Neural cell (in vitro differentiated cells): ENCODE results near the gene P2RX1. TPM values are rescaled to one million over a fixed set of nuclear protein-coding genes. Genes with fewer than 3 reads are reported as not detected.

Experiments
- H2AFZ ChIP-seq: fragments of 200-600, 300-800 bp; sonication (generic), shearing (Covaris generic); 2 replicates; pipeline ENCODE4 v1.6.0; 2014; ENCODE audit warnings: low read depth, mild to moderate bottlenecking, antibody characterized with exemption, low read length, moderate library complexity
- H3F3A ChIP-seq: fragments of 200-600 bp; shearing (Covaris generic); 2 replicates; pipeline ENCODE4 v1.6.1; 2016; ENCODE audit warnings: mild to moderate bottlenecking, moderate library complexity, mixed read lengths, antibody characterized with exemption, low read length; ENCODE audit not compliant: insufficient read depth, poor library complexity, severe bottlenecking
- H3K27ac ChIP-seq: fragments of 200-600, 300-800 bp; sonication (generic), shearing (Covaris generic); 2 replicates; pipeline ENCODE4 v1.5.1; 2014; ENCODE audit warnings: mild to moderate bottlenecking, low read length, moderate library complexity
- H3K27me3 ChIP-seq: fragments of 300-800, 200-600 bp; sonication (generic), shearing (Covaris generic); 2 replicates; pipeline ENCODE4 v1.6.0; 2014; ENCODE audit warnings: mild to moderate bottlenecking, low read depth, low read length, moderate library complexity; ENCODE audit not compliant: insufficient read depth
- H3K36me3 ChIP-seq: fragments of 300-800, 200-600 bp; sonication (generic), shearing (Covaris generic); 2 replicates; pipeline ENCODE4 v1.5.1; 2014; ENCODE audit warnings: mild to moderate bottlenecking, antibody characterized with exemption, low read length, moderate library complexity; ENCODE audit not compliant: insufficient read depth
- H3K4me2 ChIP-seq: fragments of 300-800, 200-600 bp; sonication (generic), shearing (Covaris generic); 2 replicates; pipeline ENCODE4 v1.6.0; 2014; ENCODE audit warnings: mild to moderate bottlenecking, low read length
- H3K4me3 ChIP-seq: fragments of 300-800, 200-600 bp; sonication (generic), shearing (Covaris generic); 2 replicates; pipeline ENCODE4 v1.5.1; 2014; ENCODE audit warnings: mild to moderate bottlenecking, low read length, moderate library complexity
- H3K79me2 ChIP-seq: fragments of 200-600 bp; shearing (Covaris generic); replicated peaks from 2 replicates; pipeline ENCODE4 v1.6.0; 2014; ENCODE audit warnings: mild to moderate bottlenecking, low read length, moderate library complexity; ENCODE audit not compliant: insufficient read depth
- H3K9ac ChIP-seq: fragments of 300-800, 200-600 bp; sonication (generic), shearing (Covaris generic); 2 replicates; pipeline ENCODE4 v1.6.1; 2016; ENCODE audit warnings: mild to moderate bottlenecking, low read length, mixed read lengths
- H3K9me2 ChIP-seq: fragments of 200-600 bp; shearing (Covaris generic); 2 replicates; pipeline ENCODE4 v1.6.1; 2016; ENCODE audit warnings: mild to moderate bottlenecking, low read length, mixed read lengths; ENCODE audit not compliant: insufficient read depth
- H3K9me3 ChIP-seq: fragments of 200-600, 300-800 bp; sonication (generic), shearing (Covaris generic); 2 replicates; pipeline ENCODE4 v1.6.1; 2016; ENCODE audit warnings: mild to moderate bottlenecking, mixed run types, low read length, moderate library complexity, mixed read lengths
- H4K20me1 ChIP-seq: fragments of 200-600 bp; shearing (Covaris generic); 2 replicates; pipeline ENCODE4 v1.6.1; 2016; ENCODE audit warnings: mild to moderate bottlenecking, mixed run types; ENCODE audit not compliant: insufficient read depth
- EP300 ChIP-seq: fragments of 450-650 bp; conservative IDR thresholded peaks from 2 replicates; pipeline ENCODE4 v1.6.1; 2014; ENCODE audit warnings: antibody characterized with exemption, mild to moderate bottlenecking, moderate library complexity; ENCODE audit not compliant: poor library complexity, severe bottlenecking
- EZH2 ChIP-seq: fragments of 200-600, 300-800 bp; shearing (Covaris generic), sonication (generic); IDR thresholded peaks from 2 replicates; pipeline ENCODE4 v1.6.1; 2014; ENCODE audit warnings: antibody characterized with exemption, low read length, borderline replicate concordance, mild to moderate bottlenecking; ENCODE audit not compliant: insufficient read depth, poor library complexity, severe bottlenecking
- MXI1 ChIP-seq: fragments of 450-650 bp; conservative IDR thresholded peaks from 2 replicates; pipeline ENCODE4 v1.6.1; 2014; ENCODE audit warnings: antibody characterized with exemption, mild to moderate bottlenecking; ENCODE audit not compliant: poor library complexity, severe bottlenecking
- POLR2AphosphoS5 ChIP-seq: IDR thresholded peaks from 2 replicates; pipeline ENCODE4 v1.6.1; 2012
- RAD21 ChIP-seq: fragments of 450-650 bp; conservative IDR thresholded peaks from 2 replicates; pipeline ENCODE4 v1.6.1; 2014; ENCODE audit warnings: antibody characterized with exemption, mild to moderate bottlenecking, moderate library complexity
- SMC3 ChIP-seq: fragments of 450-650 bp; conservative IDR thresholded peaks from 2 replicates; pipeline ENCODE4 v1.6.1; 2014; ENCODE audit warnings: antibody characterized with exemption, mild to moderate bottlenecking, moderate library complexity; ENCODE audit not compliant: poor library complexity
- TAF1 ChIP-seq: IDR thresholded peaks from 2 replicates; pipeline ENCODE4 v1.6.1; 2012; ENCODE audit warnings: low read depth
- polyA plus RNA-seq: library from polyadenylated mRNA; depleted of rRNA; stranded (reverse); fragments of >200 nt; gene quantifications from 2 replicates; pipeline ENCODE4 v1.2.3, GENCODE V29; 2014
- TF ChIP-seq, protein P1 (sequence below): fragments of 450-650 bp; IDR thresholded peaks from 2 replicates; pipeline ENCODE4 v1.5.1; 2014; ENCODE audit warnings: antibody characterized with exemption, mild to moderate bottlenecking, moderate library complexity; ENCODE audit not compliant: poor library complexity, severe bottlenecking
- TF ChIP-seq, protein P2 (sequence below): IDR thresholded peaks from 2 replicates; pipeline ENCODE4 v1.6.1; 2012; ENCODE audit warnings: borderline replicate concordance

Gene P2RX1
- polyA plus RNA-seq, 1 donor from 2014 or later, result not detected

DNA sequence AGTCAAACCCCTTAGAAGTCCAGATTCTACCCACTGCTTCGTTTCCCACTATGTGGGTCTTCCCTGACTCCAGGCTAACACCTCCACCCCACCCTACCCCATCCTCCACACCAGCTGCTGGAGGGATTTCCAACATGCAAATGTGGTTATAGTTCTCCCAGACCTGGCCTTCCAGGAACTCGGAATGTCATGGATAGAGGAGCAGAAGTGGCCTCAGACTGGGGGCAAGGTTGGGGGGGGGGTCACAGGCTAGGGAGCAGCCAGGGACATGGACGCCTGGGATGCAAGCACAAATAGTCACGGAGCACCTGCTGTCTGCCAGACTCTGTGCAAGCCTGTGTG, 25.4 kb downstream of the P2RX1 start:
- Histone ChIP-seq H3K9ac (no peak overlapping the region), H3K4me2 (no peak overlapping the region), H3K36me3 (no peaks in the 10 kb centered on the region), H3K9me3 (no peaks in the 10 kb centered on the region), H3K27ac (no peak overlapping the region), H4K20me1 (no peaks in the 10 kb centered on the region), H3K9me2 (no peaks in the 10 kb centered on the region), H2AFZ (no peak overlapping the region), H3K79me2 (no peaks in the 10 kb centered on the region), H3F3A (no peaks in the 10 kb centered on the region), H3K27me3 (no peaks in the 10 kb centered on the region), H3K4me3 (no peak overlapping the region)
- TF ChIP-seq EZH2, result no peak

DNA sequence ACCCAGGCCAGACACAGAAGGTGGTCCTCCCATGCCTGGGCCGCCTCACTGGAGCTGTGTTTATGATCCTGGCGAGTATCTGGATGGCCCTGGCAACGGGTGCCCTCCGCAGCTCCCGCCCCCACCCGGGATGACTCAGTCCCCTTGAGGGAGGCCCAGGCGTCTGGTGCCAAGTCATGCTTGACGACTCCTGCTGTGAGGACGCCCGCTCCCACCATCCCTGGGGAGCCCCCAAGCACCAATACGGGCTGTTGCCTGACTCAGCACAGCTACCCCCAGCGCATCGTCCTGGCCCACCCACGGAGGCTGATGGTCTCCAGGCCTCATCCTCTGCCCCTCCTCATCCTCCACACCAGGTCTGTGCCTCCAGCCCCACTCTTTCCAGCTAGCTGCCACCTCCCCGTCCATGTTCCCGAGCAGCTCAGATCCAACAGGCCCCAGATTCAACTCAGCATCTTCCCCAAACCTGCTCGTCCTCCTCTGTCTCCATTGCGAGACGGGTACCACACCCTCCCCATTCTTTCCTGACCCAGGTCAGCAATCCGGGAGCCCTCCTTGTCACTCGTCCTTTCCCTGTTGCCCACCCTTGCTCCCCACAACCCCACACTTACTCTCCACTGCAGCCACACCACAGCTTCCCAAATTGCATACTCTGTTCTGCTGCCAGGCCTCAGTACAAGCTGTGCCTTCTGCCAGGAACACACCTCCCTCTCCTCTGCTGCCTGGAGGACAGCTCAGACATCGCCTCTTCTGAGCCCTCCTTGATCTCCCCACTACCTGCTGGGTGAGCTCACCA, 26.0 kb downstream of the P2RX1 start:
- Histone ChIP-seq H3K9me2 (no peaks in the 10 kb centered on the region), H3K9me3 (no peaks in the 10 kb centered on the region), H3K79me2 (no peaks in the 10 kb centered on the region), H3K4me2 (no peak overlapping the region), H3K27me3 (no peaks in the 10 kb centered on the region), H3K36me3 (no peaks in the 10 kb centered on the region), H3K9ac (no peak overlapping the region), H3K27ac (no peak overlapping the region), H3F3A (no peaks in the 10 kb centered on the region), H2AFZ (no peak overlapping the region), H3K4me3 (no peak overlapping the region), H4K20me1 (no peaks in the 10 kb centered on the region)
- TF ChIP-seq POLR2AphosphoS5 (no peak), EZH2 (no peak), EP300 (no peak), SMC3 (no peak), RAD21 (no peak), MXI1 (no peak), TAF1 (no peak)
- TF ChIP-seq, protein P1, sequence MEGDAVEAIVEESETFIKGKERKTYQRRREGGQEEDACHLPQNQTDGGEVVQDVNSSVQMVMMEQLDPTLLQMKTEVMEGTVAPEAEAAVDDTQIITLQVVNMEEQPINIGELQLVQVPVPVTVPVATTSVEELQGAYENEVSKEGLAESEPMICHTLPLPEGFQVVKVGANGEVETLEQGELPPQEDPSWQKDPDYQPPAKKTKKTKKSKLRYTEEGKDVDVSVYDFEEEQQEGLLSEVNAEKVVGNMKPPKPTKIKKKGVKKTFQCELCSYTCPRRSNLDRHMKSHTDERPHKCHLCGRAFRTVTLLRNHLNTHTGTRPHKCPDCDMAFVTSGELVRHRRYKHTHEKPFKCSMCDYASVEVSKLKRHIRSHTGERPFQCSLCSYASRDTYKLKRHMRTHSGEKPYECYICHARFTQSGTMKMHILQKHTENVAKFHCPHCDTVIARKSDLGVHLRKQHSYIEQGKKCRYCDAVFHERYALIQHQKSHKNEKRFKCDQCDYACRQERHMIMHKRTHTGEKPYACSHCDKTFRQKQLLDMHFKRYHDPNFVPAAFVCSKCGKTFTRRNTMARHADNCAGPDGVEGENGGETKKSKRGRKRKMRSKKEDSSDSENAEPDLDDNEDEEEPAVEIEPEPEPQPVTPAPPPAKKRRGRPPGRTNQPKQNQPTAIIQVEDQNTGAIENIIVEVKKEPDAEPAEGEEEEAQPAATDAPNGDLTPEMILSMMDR, result no peak
- TF ChIP-seq, protein P2, sequence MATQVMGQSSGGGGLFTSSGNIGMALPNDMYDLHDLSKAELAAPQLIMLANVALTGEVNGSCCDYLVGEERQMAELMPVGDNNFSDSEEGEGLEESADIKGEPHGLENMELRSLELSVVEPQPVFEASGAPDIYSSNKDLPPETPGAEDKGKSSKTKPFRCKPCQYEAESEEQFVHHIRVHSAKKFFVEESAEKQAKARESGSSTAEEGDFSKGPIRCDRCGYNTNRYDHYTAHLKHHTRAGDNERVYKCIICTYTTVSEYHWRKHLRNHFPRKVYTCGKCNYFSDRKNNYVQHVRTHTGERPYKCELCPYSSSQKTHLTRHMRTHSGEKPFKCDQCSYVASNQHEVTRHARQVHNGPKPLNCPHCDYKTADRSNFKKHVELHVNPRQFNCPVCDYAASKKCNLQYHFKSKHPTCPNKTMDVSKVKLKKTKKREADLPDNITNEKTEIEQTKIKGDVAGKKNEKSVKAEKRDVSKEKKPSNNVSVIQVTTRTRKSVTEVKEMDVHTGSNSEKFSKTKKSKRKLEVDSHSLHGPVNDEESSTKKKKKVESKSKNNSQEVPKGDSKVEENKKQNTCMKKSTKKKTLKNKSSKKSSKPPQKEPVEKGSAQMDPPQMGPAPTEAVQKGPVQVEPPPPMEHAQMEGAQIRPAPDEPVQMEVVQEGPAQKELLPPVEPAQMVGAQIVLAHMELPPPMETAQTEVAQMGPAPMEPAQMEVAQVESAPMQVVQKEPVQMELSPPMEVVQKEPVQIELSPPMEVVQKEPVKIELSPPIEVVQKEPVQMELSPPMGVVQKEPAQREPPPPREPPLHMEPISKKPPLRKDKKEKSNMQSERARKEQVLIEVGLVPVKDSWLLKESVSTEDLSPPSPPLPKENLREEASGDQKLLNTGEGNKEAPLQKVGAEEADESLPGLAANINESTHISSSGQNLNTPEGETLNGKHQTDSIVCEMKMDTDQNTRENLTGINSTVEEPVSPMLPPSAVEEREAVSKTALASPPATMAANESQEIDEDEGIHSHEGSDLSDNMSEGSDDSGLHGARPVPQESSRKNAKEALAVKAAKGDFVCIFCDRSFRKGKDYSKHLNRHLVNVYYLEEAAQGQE, result no peak
